NCI-H526 treated with DMSO at 0.1 percent for 48 hours (cell line): Measurements from ENCODE around the gene THOC5.
"Not testable (repeated sequence)": the region's sequence is repeated elsewhere in the genome, so short reads cannot be mapped to it uniquely, and the experiment has no call there.

Experiments
- DNase-seq: peaks from one replicate; lab custom pipeline; 2025; lab: John Stamatoyannopoulos, UW

The THOC5 gene

DNA sequence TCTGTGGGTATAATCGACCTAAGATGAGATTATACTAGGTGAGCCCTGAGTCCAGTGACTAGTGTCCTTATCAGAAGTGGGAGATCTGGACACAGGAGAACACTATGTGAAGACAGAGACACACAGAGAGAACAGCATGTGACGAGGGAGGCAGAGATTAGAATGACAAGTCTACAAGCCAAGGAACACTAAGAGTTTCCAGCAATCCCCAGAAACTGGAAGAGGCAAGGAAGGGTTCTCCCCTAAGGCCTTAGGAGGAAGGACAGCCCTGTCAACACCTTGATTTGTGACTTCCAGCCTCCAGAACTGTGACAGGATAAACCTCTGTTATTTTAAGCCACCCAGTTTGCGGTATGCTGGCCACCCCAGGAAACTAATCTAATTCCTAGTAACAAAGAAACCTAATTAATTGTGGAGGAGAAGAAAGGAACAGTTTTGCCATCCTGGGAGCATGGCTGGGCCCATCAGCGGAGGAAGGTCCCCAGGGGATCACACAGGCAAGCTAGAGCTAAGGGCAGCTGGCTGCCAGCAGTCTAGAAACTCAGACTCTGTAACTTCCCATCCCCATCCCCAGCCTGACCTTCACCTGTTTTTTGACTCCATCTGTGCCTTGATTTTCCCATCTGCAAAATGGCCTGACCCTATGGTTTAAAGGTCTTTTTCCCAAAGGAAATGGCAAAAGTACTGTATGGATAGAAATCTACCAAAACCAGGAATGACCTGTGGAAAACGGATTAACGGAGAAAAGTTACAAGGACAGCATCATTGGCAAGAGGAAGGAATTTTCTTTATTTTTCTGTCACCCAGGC, 10.3 kb upstream of the THOC5 start:
- no peak for DNase-seq

DNA sequence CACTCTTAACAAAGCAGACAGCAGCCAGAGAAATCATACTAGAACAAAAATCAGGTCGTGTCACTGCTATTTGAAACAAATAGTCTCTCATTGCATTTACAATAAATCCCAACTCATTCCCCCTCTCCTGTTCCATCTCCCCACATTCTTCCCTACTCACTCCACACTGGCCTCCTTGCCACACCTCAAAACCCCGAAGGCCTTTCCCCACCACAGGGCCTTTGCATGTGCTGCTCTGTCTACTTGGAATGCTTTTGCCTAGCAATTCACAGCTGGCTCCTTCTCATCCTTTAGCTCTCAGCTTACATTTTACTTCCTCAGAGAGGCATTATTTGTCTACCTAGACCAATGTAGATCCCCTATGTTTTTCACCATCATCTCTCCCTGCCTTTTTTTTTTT, 6.3 kb upstream of the THOC5 start:
- DNase-seq, result no peak

DNA sequence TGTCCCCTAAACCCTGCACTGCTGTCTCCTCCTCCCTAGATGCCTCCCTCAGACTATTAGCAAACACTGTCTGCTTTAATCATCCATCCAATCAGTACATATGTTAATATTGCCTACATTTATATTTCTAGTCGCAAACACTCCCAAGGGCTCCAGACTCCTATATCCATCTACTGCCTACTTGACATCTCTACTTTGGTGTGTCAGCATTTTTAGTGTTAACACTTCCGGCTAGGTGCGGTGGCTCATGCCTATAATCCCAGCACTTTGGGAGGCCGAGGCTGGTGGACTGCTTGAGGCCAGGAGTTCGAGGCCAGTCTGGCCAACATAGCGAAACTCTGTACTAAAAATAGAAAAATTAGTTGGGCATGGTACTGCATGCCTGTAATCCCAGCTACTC, 5.5 kb upstream of the THOC5 start:
- no peak for DNase-seq

DNA sequence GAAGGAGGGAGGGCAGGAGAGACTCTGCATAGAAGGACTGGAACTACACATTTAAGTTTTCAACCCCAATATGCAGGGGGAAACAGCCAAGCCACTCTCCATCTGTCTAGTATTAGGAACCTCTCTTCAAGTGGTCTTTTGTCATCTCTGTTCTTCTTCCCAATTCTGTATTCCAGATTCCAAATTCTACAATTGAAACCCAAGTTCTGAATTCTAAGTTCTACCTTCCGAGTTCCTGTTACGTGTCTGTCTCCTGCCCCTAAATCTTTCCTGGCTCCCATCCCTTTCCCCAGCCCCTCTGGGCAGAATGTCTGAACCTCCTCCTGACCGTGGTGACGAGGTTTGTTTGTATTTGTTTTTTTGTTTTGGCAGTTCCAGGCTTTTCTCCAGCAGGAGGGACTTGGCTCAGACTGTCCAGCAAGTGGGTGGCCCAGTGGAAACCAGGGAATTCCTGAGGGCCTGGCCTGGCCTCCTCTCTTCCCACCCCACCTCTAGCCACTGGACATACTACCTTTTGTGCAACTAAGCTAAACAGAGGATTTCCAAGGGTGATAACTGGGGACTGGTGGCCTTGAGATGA, 1.6 kb upstream of the THOC5 start:
- DNase-seq, result no peak

DNA sequence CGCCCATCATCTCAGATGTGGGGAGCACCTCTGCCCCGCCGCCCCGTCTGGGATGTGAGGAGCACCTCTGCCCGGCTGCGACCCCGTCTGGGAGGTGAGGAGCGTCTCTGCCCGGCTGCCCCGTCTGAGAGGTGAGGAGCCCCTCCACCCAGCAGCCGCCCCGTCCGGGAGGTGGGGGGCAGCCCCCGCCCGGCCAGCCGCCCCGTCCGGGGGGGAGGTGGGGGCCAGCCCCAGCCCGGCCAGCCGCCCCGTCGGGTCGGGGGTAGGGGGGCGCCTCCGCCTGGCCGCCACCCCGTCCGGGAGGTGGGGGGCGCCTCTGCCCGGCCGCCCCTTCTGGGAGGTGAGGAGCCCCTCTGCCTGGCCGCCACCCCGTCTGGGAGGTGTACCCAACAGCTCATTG, 1.2 kb downstream of the THOC5 start:
- DNase-seq, result not testable (repeated sequence)

DNA sequence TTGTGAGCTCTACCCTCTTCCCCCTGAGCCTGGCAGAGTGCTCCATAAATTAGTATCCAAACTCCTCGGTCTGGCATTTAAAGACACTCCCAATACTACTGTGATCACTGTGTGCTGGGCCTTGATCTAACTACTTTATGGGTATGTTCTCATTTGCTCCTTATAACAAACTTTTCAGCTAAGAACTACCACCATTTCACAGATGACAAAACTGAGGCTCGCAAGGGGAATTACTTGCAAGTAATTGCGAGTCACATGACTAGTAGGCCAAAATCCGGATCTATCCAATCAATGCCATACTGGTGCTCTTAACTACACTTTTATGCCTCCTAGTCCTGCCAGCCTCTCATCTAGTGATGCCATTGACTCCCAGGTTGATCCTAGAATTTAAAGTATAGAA, 3.6 kb downstream of the THOC5 start:
- DNase-seq, result no peak

DNA sequence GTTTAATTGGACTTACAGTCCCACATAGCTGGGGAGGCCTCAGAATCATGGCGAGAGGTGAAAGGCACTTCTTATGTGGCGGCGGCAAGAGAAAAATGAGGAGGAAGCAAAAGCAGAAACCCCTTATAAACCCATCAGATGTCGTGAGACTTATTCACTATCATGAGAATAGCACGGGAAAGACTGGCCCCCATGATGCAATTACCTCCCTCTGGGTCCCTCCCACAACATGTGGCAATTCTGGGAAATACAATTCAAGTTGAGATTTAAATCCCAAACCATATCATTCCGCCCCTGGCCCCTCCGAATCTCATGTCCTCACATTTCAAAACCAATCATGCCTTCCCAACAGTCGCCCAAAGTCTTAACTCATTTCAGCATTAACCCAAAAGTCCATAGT, 8.5 kb downstream of the THOC5 start:
- DNase-seq, result not testable (repeated sequence)

DNA sequence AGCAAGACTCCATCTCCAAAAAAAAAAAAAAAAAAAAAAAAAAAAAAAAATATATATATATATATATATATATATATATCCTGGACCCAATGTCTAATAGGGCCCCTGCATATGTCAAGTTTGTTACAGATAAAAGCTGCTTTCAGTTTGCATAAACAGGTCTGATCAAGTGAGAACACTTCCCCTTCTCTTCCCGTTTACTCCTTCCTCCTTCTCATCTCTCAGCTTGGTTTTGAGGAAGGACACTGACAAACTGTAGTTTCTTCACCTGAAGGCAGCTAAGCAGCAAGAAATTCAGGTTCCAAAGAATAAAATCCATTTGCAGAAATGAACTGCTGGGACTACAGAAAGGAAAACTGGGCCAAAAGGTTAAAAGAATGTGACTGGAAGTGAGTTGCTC, 11.7 kb downstream of the THOC5 start:
- DNase-seq, result no peak

DNA sequence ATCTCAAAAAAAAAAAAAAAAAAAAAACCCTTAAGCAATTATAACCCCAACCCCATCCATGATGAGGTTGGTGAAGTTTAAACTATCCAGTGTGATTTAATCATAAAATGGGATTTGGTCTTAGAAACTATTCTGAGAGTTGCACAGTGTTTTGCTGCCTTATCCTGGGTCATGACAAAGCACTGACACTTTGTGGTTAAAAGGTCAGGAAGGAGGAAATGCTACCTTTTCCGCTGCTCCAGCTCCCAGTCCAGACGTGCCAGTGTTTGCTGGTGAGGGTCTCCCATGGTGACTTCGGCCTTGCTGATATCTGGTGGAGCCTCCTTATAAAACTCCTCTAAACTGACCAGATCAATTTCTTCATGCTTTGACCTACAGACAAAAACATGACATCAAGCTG, 14.5 kb downstream of the THOC5 start:
- DNase-seq, result no peak

DNA sequence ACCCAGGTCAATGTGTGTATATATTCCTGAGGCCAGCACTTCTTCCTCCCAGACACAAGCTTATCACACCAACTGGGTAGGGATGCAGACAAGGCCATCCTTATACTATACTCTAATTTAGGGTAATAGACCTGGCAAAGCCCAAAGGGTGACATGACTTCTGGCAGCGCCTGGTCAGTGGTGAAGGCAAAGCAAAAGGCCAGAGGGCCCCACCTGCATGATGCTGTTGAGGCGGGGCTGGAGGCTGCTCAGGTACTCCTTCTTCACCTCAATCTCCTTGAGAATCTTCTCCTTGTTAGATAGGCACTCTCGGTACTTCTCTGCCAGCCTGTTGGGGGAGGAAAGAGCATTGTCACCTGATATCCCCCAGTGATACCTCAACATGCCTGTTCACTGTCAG, 17.1 kb downstream of the THOC5 start:
- no peak for DNase-seq

DNA sequence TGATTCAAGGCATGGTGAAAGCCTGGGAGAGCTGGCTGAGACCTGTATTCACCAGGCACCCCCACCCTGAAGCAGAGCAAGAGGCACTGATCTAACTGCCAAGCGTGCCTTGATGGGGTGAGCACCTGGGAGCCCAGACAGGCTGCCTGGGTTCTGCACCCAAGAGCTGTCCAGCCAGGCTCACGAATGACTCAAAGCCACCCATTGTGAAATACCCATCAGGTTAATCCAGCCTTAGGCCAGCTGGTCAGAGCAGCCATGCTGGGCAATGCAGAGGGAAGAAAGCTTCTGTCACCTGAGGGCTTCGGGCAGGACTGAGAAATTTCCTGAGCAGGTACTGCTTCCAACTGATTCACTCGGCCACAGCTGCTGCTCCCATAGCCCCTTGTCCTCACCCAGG, 22.1 kb downstream of the THOC5 start:
- DNase-seq, result no peak

DNA sequence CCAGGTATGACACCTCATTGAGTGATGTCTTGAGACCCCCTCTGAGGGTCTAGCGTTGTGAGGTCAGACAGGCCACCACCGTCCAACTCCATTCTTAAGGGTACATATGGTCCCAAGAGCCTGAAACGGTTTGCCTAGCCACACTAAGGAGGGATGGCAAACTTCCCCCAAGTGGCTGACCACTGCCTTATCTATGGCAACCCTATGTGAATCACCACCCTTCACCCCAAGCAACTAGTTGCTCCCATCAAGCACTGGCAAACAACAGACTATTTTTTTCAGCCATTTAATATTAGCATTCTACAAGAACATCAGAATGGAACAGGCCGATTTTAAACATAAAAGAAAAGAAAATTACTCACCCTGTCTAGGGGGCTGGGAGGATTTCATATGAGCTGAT, 22.8 kb downstream of the THOC5 start:
- DNase-seq, result no peak

DNA sequence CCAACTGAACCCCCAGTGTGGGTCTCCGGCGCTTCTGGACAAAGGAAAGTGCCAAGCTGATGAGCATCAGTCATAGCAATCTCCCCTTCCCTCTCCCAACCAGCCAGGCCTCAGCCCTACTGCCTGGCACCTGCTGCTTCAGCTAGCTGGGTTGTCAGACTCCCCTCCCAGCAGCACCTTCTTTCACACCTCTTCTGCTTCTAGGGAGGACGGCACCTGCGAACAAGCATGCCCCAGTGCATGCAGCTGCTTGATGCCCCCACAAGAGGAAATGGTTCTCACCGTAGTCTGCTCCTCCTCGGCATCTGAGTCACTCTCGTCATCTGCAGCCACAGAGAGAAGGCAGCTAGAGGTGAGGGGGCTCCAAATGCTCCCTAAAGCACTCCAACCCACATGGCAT, 25.4 kb downstream of the THOC5 start:
- DNase-seq, result no peak

DNA sequence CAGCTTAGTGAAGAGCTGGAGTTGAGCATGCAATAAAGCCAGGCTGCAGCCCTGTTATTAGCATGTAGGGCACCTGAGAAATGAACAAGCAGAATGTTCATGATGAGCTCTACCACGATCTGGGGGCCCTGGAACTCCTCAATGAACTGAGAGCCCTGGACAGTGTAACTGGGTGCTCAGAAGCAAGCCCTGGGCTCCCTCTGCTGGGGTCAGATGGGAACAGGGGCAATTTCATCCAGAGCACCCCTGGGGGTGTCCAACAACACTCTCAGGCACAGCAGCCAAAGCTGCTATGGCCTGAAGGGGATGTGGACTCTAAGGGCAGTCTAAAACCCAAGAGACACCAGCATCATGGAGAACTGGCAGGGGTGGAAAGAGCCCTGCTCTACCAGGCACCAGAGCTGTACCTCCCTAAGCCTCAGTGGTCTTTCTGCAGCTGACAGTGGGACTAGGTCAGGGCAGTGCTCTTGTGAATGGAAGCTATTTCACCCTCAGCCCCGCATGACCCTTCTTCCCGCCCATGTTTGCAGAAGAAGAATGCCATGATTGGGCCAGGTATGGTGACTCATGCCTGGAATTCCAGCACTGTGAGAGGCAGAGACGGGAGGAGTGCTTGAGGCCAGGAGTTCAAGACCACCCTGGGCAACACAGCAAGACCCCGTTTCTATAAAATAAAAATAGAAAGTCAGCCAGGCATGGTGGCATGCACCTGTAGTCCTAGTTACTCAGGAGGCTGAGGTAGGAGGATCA, 28.9 kb downstream of the THOC5 start:
- peak; percentile 3 for DNase-seq

DNA sequence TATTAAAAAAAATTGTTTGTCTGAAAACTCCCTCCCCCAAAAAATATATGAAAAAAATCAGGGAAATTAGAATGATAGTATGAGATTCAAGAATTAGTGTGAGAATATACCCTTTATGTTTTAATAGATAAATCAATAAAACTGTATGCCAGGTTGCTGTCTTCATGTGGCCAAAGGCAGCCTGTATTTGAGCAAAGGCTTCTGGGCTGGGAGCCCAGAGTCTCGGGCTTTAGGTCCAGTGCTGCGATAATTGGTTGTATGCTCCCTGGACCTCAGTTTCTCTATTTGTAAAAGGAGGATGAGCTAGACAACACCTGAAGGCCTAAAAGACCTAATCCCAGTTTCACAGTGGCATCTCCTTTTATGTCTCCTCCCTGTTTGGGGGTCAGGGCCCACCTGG, 29.8 kb downstream of the THOC5 start:
- DNase-seq, result no peak

DNA sequence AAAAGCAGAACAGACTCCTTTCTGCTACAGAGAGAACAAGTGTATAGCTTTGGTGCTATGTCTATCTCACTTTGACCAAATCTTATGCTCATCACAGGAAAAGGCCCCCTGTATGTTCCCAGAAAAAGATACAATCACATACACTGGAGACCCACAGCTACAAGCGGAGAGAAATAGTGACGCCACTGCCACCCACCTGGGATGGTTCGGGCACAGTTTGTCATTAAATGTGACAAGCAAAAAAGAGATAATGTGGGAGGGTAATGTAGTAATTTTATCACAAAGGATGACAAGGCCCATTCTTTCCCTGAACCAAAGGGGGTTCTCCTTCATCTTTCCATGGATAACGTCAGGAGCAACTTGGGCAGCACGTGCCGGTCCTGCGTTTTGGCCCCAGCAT, 32.0 kb downstream of the THOC5 start:
- no peak for DNase-seq

DNA sequence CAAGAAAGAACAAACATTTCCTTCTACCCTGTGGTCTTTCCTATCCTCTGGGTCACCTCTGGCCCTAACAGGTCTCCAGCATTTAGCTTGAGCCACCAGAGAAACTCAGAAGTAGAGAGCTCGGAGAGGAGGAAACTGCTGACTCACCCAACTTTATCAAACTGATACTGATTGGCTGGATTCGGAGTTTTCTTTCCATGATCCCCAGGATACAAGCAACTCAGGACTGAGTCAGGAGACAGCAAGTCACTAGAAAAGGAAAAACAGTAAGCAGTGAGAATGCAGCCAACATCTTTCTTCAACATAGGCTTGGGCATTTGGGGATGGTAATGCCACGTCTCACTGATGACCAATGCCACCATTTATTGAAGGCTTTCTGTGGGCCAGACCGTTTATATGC, 32.7 kb downstream of the THOC5 start:
- DNase-seq, result no peak

DNA sequence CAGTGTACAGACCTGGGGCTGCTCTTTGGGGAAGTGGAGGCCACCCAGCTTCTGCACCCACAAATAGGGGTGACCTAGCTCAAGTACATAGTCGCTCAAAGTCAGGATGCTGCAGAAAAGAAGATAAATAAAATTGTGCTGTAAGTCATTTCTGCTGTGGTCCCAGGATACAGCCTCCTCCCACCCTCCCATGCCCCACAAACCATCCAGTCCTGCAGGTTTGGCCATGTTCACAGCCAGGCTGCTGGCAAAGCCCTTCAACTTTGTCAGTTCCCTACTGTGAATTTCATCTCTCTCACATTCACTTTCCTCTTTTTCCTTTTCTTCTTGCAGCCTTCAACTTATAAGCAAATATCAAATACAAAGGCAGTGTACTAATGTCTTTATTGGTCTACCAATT, 33.6 kb downstream of the THOC5 start:
- no peak for DNase-seq

DNA sequence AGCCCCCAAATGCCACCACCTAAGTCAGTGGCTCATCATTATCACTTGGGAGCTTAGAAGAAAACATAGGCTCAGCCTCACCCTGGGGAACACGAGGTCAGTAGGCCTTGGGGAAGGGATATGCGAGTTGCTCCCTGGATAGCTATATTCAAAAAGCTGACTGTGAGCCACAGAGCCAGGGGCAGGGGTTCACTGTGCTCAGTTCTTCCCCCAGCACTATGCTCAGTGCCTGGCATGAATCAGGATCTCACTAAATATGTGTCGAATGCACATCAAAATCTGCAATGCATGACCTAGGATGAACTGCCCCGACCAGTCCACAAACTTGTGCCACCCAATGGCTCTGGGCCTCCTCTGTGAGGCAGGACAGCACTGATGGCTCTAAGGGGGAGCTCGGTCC, 35.1 kb downstream of the THOC5 start:
- DNase-seq, result no peak

DNA sequence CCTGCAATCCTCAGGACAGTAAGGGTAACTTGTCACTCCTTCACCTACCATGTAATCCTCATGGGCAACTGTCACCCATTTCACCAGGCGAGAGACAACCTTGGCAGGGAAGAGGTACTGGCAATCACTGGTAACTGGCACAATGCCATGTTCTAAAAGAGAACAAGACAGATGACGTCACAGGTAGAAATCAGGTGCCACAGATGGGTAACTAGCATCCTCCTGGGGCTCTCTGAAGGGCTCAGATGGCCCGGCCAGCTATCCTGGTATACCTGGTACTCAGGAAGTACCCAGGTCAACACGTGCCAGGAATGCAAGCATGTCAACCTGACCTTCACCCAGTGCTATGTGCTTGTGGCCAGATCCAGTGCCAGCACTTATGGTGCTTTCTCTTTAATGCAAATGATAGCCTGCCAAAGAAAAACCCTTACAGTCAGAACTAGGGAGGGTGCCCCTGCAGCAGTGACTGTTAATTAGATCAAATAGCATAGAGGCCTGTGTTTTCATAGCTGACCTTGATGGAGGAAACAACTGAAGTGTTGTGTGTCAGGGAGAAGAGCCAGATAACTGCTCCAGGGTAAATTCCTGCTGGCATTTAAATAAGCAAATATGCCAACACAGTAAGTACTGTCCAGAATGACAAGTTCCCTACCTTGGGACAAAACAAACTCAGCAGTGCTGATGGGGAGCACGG, 36.2 kb downstream of the THOC5 start:
- DNase-seq, result peak; percentile 93

DNA sequence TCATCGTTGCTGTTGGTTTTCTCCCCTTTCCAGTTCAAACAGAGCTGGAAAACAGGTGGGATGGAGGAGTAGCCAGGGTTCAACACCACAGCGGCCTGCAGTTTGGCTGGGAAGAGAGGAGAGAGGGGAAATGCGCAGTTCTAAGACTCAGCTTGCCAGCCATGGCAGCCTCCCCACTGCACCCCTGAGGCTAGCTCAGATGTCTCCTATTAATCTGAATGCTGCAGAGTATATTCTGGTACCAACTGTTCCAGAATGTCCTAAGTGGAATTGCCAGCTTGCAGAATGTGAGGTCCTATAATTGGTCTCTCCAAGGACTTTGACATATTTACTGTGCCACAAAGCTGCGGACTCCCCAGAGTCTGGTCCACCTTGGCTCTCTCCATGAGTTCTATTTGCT, 41.5 kb downstream of the THOC5 start:
- no peak for DNase-seq

DNA sequence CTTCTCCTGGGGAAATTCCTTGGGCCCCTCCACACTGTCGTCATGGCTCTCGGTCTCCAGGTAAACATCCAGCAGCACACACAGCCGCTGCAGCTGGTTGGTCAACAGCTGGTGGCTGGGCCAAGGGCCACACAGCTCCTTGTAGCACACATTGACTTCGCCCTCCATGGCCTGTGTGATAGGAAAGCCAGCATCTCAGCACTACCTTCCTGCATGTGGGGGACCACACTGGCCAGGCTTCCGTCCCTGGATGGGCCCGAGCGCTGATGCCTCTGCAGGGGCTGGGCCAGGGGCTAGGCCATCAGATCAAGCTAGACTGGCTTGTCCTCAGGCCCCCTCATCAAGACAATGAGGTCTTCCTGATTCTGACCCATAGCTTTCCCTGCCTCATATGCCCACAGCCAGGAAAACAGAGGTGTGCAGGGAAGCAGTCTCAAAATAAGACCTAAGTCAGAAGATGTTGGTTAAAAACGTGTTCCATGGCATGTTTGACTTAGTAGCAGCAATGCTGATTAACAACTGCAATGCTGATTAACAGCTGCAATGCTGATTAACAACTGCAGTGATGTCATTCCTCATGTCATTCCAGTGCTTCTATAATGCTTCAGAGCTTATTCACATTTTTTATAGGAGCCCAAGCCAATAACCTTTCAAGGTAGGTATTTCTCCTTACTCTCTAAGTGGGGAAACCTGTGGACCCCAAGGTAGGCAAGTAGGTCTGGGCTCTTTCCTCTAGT, 42.3 kb downstream of the THOC5 start:
- no peak for DNase-seq
